HG03135 (cell line): ENCODE measurements around the gene CFAP97D1.

Source experiments
- ATAC-seq: cut with Tn5 transposase; IDR thresholded peaks from one replicate; pipeline ENCODE4 v1.9.1; 2021; ENCODE audit warnings: mild to moderate bottlenecking, moderate library complexity; ENCODE audit not compliant: unreplicated experiment

CFAP97D1 gene

GRCh38 chr17:43767713-43768059 lies 12.5 kb upstream of the CFAP97D1 start:
- ATAC-seq, result no peak

- no peak for ATAC-seq
These were observed 11.9 kb upstream of the CFAP97D1 start for GRCh38 chr17:43768382-43768781.

GRCh38 chr17:43768943-43769342 lies 11.3 kb upstream of the CFAP97D1 start:
- ATAC-seq, result no peak

- no peak for ATAC-seq
These were observed 10.8 kb upstream of the CFAP97D1 start for GRCh38 chr17:43769426-43769825.

GRCh38 chr17:43769859-43770258 lies 10.4 kb upstream of the CFAP97D1 start:
- ATAC-seq, result no peak

- ATAC-seq, result no peak
These were observed 9.3 kb upstream of the CFAP97D1 start for GRCh38 chr17:43770957-43771356.

GRCh38 chr17:43771463-43771862 lies 8.8 kb upstream of the CFAP97D1 start:
- no peak for ATAC-seq

- ATAC-seq, result no peak
These were observed 7.2 kb upstream of the CFAP97D1 start for GRCh38 chr17:43772877-43773648.

- ATAC-seq, result no peak
These were observed 5.7 kb upstream of the CFAP97D1 start for GRCh38 chr17:43774304-43775250.

GRCh38 chr17:43778337-43779144 lies 1.7 kb upstream of the CFAP97D1 start, which contains the start of gene DUSP3:
Gene DUSP3 (minus strand): TSS chr17:43778977. CDS start chr17:43778924, 53 bp downstream.
- ATAC-seq, result peak; percentile 77

GRCh38 chr17:43779145-43780125 lies 800 bp upstream of the CFAP97D1 start:
- peak; percentile 10 for ATAC-seq

GRCh38 chr17:43782913-43783680 lies 2.9 kb downstream of the CFAP97D1 start:
- no peak for ATAC-seq

GRCh38 chr17:43784068-43784467 lies 3.8 kb downstream of the CFAP97D1 start:
- no peak for ATAC-seq

GRCh38 chr17:43784628-43785101 lies 4.4 kb downstream of the CFAP97D1 start:
- no peak for ATAC-seq

- ATAC-seq, result no peak
These were observed 7.5 kb downstream of the CFAP97D1 start for GRCh38 chr17:43787728-43788127.

- no peak for ATAC-seq
These were observed 8.3 kb downstream of the CFAP97D1 start for GRCh38 chr17:43788540-43788939.

GRCh38 chr17:43789482-43789881 lies 9.2 kb downstream of the CFAP97D1 start:
- ATAC-seq, result no peak

GRCh38 chr17:43790311-43790940 lies 10.2 kb downstream of the CFAP97D1 start:
- ATAC-seq, result no peak
